Right atrium auricular region (tissue), 2 donors: ENCODE data around the gene POLG2. TPM values are rescaled to one million over a fixed set of nuclear protein-coding genes. Genes with fewer than 3 reads are reported as not detected.

Experiments
- DNase-seq: peaks from one replicate; pipeline ENCODE4 v3.0.0-alpha.2; 2019; ENCODE audit warnings: low spot score
- H3K27ac ChIP-seq, 2 donors: fragments of 200-600 bp; sonication (generic); 1 replicate in 1 of 2; 2 replicates in 1 of 2; pipeline ENCODE4 v1.5.1; 2016 to 2019
- H3K27me3 ChIP-seq, 2 donors: fragments of 200-600 bp; sonication (generic); one replicate each; pipeline versions ENCODE4 v1.5.1 to v1.6.0; 2017 to 2019
- H3K36me3 ChIP-seq: fragments of 200-600 bp; sonication (generic); one replicate; pipeline ENCODE4 v1.5.1; 2016
- H3K4me1 ChIP-seq, 2 donors: fragments of 200-600 bp; sonication (generic); one replicate each; pipeline versions ENCODE4 v1.5.1 to v1.6.0; 2017 to 2019
- H3K4me3 ChIP-seq, 2 donors: fragments of 200-600 bp; sonication (generic); 1 replicate in 1 of 2; 2 replicates in 1 of 2; pipeline ENCODE4 v1.5.1; 2017 to 2019; ENCODE audit warnings: mild to moderate bottlenecking in 1 of 2, moderate library complexity in 1 of 2
- H3K9me3 ChIP-seq, 2 donors: fragments of 200-600 bp; sonication (generic); one replicate each; pipeline ENCODE4 v1.5.1; 2019
- total RNA-seq, 2 donors: library from RNA; depleted of rRNA; stranded (reverse); fragments of >200 nt; gene quantifications; one replicate each; pipeline ENCODE4 v1.1.0, GENCODE V29; 2016
- TF ChIP-seq, protein P1 (sequence below), 2 donors: fragments of 200-600 bp; sonication (generic); IDR thresholded peaks; one replicate each; pipeline ENCODE4 v1.5.1; 2019; ENCODE audit warnings: antibody characterized with exemption in 2 of 2

The POLG2 gene
- 1 to 10 TPM; 2.7 to 3.3 TPM for total RNA-seq

DNA sequence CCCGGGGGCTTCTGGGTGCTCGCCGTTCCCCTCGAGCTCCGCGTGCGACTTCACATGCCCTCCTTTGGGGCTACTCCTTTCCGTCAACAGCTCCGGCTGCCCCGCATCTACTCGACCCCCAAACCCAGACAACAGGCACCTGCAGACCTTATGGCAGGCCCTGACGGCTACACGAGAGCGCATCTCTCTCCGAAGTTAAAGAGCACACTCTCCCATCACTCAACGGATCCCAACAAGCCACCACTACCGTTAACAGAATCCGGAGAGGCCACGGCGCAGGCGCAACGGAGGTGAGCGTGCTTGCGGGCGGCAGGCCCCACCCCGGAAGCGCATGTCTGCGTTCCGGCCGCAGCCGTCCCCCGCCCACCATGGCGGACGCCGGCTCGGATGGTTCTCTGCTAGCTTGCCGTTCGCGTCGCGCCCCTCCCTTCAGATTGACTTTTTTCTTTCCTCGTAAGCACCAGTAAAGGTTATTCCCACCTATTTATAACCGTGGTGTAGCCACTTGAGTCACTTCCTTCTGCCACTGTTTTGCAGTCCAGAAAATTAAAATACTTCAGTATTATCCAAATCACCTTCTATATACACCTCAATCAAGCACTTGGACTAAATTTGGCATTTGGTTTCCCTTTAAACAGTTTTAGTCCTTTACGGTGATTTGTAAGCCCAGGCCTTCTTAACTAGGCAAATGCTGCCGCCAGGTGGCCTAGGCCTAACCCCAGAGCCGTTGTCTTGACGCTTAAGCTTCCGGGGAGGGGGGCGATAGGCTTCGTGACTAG is at the start of gene POLG2:
TSS of gene POLG2 (minus strand) at position 269 of the 779 bp plus-strand sequence. CDS start at position 183, 86 bp downstream.
- peak; percentile 93 for DNase-seq
- Histone ChIP-seq H3K27ac (peak within 1 kb of the TSS; percentile 81 to 83), H3K4me1 (peaks cover 0 to 54% of the 10 kb centered on the region in 2 donors), H3K4me3 (peak within 1 kb of the TSS; percentile 71 to 73), H3K27me3 (no peaks in the 10 kb centered on the region), H3K9me3 (no peaks in the 10 kb centered on the region), H3K36me3 (peaks cover 55% of the 10 kb centered on the region)
- TF ChIP-seq, protein P1, sequence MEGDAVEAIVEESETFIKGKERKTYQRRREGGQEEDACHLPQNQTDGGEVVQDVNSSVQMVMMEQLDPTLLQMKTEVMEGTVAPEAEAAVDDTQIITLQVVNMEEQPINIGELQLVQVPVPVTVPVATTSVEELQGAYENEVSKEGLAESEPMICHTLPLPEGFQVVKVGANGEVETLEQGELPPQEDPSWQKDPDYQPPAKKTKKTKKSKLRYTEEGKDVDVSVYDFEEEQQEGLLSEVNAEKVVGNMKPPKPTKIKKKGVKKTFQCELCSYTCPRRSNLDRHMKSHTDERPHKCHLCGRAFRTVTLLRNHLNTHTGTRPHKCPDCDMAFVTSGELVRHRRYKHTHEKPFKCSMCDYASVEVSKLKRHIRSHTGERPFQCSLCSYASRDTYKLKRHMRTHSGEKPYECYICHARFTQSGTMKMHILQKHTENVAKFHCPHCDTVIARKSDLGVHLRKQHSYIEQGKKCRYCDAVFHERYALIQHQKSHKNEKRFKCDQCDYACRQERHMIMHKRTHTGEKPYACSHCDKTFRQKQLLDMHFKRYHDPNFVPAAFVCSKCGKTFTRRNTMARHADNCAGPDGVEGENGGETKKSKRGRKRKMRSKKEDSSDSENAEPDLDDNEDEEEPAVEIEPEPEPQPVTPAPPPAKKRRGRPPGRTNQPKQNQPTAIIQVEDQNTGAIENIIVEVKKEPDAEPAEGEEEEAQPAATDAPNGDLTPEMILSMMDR (IDR thresholded peaks at IDR 0.05) = peak; percentile 22 to 57

DNA sequence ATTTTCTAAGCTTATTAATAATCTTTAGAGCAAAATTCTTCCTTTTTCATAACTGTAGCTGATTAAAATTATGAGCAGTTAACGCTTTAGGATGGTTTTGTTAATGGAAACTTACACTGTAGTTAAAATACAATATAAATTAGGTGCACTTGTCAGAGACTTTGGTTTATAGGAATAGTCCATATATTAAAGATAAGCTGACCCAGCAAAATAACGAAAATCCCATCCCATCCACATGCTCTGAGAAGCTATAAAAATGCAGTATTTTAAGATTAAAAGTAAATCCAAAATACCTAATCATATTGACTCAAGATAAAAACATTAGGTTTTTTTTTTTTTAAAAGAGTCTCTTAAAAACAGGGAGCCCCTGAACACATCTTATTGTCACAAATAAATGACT is 47.9 kb upstream of the POLG2 start:
- no peaks in the 10 kb centered on the region for H3K4me1 ChIP-seq
- no peaks in the 10 kb centered on the region for H3K9me3 ChIP-seq
- no peak for DNase-seq
- H3K4me3 ChIP-seq = no peak overlapping the region
- H3K27me3 ChIP-seq = no peaks in the 10 kb centered on the region
- TF ChIP-seq, protein P1 (IDR thresholded peaks at IDR 0.05) = no peak
- H3K27ac ChIP-seq = no peak overlapping the region
- peaks cover 61% of the 10 kb centered on the region for H3K36me3 ChIP-seq

- Histone ChIP-seq H3K9me3 (no peaks in the 10 kb centered on the region), H3K36me3 (peaks cover 58% of the 10 kb centered on the region), H3K4me1 (no peaks in the 10 kb centered on the region), H3K27me3 (no peaks in the 10 kb centered on the region), H3K27ac (no peak overlapping the region), H3K4me3 (no peak overlapping the region)
- TF ChIP-seq, protein P1 (IDR thresholded peaks at IDR 0.05) = no peak
- no peak for DNase-seq
Measured at GRCh38 chr17:64540118-64540776, 43.4 kb upstream of the POLG2 start.

GRCh38 chr17:64538508-64539130 is 41.8 kb upstream of the POLG2 start:
- H3K9me3 ChIP-seq = no peaks in the 10 kb centered on the region
- no peaks in the 10 kb centered on the region for H3K4me1 ChIP-seq
- H3K27ac ChIP-seq = no peak overlapping the region
- H3K27me3 ChIP-seq = no peaks in the 10 kb centered on the region
- no peak for DNase-seq
- no peak overlapping the region for H3K4me3 ChIP-seq
- TF ChIP-seq, protein P1 (IDR thresholded peaks at IDR 0.05) = no peak
- peaks cover 64% of the 10 kb centered on the region for H3K36me3 ChIP-seq

DNA sequence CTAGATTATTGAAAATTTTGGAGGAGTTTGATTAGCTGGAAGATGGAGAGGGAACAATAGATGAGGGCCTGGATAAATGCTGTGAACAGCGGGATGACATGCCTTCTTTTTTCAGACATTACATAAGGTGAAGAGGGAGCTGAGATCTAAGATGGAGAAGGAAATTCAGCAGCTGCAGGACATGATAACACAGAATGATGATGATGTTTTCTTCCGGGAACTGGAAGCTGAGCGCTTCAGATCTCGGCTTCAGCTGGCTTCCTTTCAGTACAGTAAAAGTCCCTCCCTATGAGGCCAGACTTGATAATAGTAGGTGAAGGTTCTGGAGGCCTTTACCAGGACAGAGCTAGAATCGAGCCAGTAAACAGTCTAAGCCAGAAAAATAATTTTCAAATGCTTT is 40.6 kb upstream of the POLG2 start:
- Histone ChIP-seq H3K4me1 (no peaks in the 10 kb centered on the region), H3K9me3 (no peaks in the 10 kb centered on the region), H3K36me3 (peaks cover 74% of the 10 kb centered on the region), H3K27ac (no peak overlapping the region), H3K4me3 (no peak overlapping the region), H3K27me3 (no peaks in the 10 kb centered on the region)
- TF ChIP-seq, protein P1 (IDR thresholded peaks at IDR 0.05) = no peak
- DNase-seq = no peak
